Measurements from ENCODE around the gene KLHL28. TPM values are rescaled to one million over a fixed set of nuclear protein-coding genes. Genes with fewer than 3 reads are reported as not detected.
"Not testable (repeated sequence)": the region's sequence is repeated elsewhere in the genome, so short reads cannot be mapped to it uniquely, and the experiment has no call there.

KLHL28 gene
- total and polyA plus RNA-seq, 5 donors from 2014 or later, result 39.9 to 53.9 (median 49.1) TPM

- peaks cover 0 to 2% (median 0%) of the 10 kb centered on the region in 7 donors for H3K9me3 Mint-ChIP-seq
- no peak overlapping the region for H3K4me3 ChIP-seq (ENCODE audit: low read depth, low read length)
- H3K27me3 Mint-ChIP-seq, result no peaks in the 10 kb centered on the region
- H3K27me3 ChIP-seq (ENCODE audit: control insufficient read depth, insufficient read depth, low read length), result no peaks in the 10 kb centered on the region
- H3K27ac ChIP-seq (ENCODE audit: insufficient read depth, low read length, poor library complexity, severe bottlenecking), result no peak overlapping the region
- H3K4me1 ChIP-seq (ENCODE audit: control insufficient read depth, insufficient read depth, low read length, poor library complexity, severe bottlenecking), result peaks cover 11% of the 10 kb centered on the region
- H3K9me3 ChIP-seq (ENCODE audit: control insufficient read depth in 2 of 2, low read length in 2 of 2), result no peaks in the 10 kb centered on the region
- no peak for ATAC-seq (ENCODE audit: low read depth in 2 of 2)
- no peaks in the 10 kb centered on the region for H3K36me3 Mint-ChIP-seq
- peaks cover 11 to 29% (median 21%) of the 10 kb centered on the region in 4 donors for H3K4me1 Mint-ChIP-seq
- H3K36me3 ChIP-seq (ENCODE audit: control insufficient read depth, insufficient read depth, low read length), result no peaks in the 10 kb centered on the region
- peak overlapping the region in 2 of 3 donors; percentile 20 to 79 for H3K27ac Mint-ChIP-seq
- no peak for DNase-seq
- H3K4me3 Mint-ChIP-seq, result peak overlapping the region in 1 of 4 donors; percentile 21
Measured at GRCh38 chr14:44895716-44896115, 66.0 kb downstream of the KLHL28 start.

- Mint-ChIP-seq H3K27me3 (no peaks in the 10 kb centered on the region), H3K4me3 (no peak overlapping the region), H3K4me1 (peaks cover 5 to 19% (median 15%) of the 10 kb centered on the region in 4 donors), H3K9me3 (peaks cover 0 to 3% (median 0%) of the 10 kb centered on the region in 7 donors), H3K27ac (no peak overlapping the region), H3K36me3 (no peaks in the 10 kb centered on the region)
- Histone ChIP-seq H3K4me3 (ENCODE audit: low read depth, low read length) (no peak overlapping the region), H3K27me3 (ENCODE audit: control insufficient read depth, insufficient read depth, low read length) (no peaks in the 10 kb centered on the region), H3K27ac (ENCODE audit: insufficient read depth, low read length, poor library complexity, severe bottlenecking) (no peak overlapping the region), H3K4me1 (ENCODE audit: control insufficient read depth, insufficient read depth, low read length, poor library complexity, severe bottlenecking) (peaks cover 9% of the 10 kb centered on the region), H3K36me3 (ENCODE audit: control insufficient read depth, insufficient read depth, low read length) (no peaks in the 10 kb centered on the region), H3K9me3 (ENCODE audit: control insufficient read depth in 2 of 2, low read length in 2 of 2) (no peaks in the 10 kb centered on the region)
- DNase-seq (no peak), ATAC-seq (ENCODE audit: low read depth in 2 of 2) (no peak)
Measured at GRCh38 chr14:44893535-44893934, 68.2 kb downstream of the KLHL28 start.

GRCh38 chr14:44891726-44892372, 69.9 kb downstream of the KLHL28 start:
- H3K36me3 ChIP-seq (ENCODE audit: control insufficient read depth, insufficient read depth, low read length); H3K36me3 Mint-ChIP-seq; ATAC-seq (ENCODE audit: low read depth in 2 of 2): not testable (repeated sequence)

GRCh38 chr14:44889595-44890471, 71.9 kb downstream of the KLHL28 start:
- H3K4me1 Mint-ChIP-seq, result peaks cover 0 to 4% (median 2%) of the 10 kb centered on the region in 4 donors
- H3K27me3 ChIP-seq (ENCODE audit: control insufficient read depth, insufficient read depth, low read length), result no peaks in the 10 kb centered on the region
- ATAC-seq (ENCODE audit: low read depth in 2 of 2), result no peak
- H3K4me1 ChIP-seq (ENCODE audit: control insufficient read depth, insufficient read depth, low read length, poor library complexity, severe bottlenecking), result no peaks in the 10 kb centered on the region
- no peak for DNase-seq
- no peaks in the 10 kb centered on the region for H3K27me3 Mint-ChIP-seq
- no peaks in the 10 kb centered on the region for H3K9me3 ChIP-seq (ENCODE audit: control insufficient read depth in 2 of 2, low read length in 2 of 2)
- H3K4me3 ChIP-seq (ENCODE audit: low read depth, low read length), result no peak overlapping the region
- H3K36me3 ChIP-seq (ENCODE audit: control insufficient read depth, insufficient read depth, low read length), result no peaks in the 10 kb centered on the region
- H3K27ac ChIP-seq (ENCODE audit: insufficient read depth, low read length, poor library complexity, severe bottlenecking), result no peak overlapping the region
- peak overlapping the region in 2 of 3 donors; percentile 18 to 57 for H3K27ac Mint-ChIP-seq
- no peaks in the 10 kb centered on the region for H3K36me3 Mint-ChIP-seq
- peaks cover 0 to 3% (median 0%) of the 10 kb centered on the region in 7 donors for H3K9me3 Mint-ChIP-seq
- no peak overlapping the region for H3K4me3 Mint-ChIP-seq

More at GRCh38 chr14:44891726-44892372, 69.9 kb downstream of the KLHL28 start:
- H3K9me3 Mint-ChIP-seq; H3K4me1 ChIP-seq (ENCODE audit: control insufficient read depth, insufficient read depth, low read length, poor library complexity, severe bottlenecking); H3K4me1 Mint-ChIP-seq; H3K4me3 Mint-ChIP-seq; H3K4me3 ChIP-seq (ENCODE audit: low read depth, low read length); H3K27me3 Mint-ChIP-seq; H3K27me3 ChIP-seq (ENCODE audit: control insufficient read depth, insufficient read depth, low read length); H3K27ac Mint-ChIP-seq; H3K27ac ChIP-seq (ENCODE audit: insufficient read depth, low read length, poor library complexity, severe bottlenecking); H3K9me3 ChIP-seq (ENCODE audit: control insufficient read depth in 2 of 2, low read length in 2 of 2): not testable (repeated sequence)
- peak in 1 of 3 donors; percentile 24 for DNase-seq

- H3K9me3 Mint-ChIP-seq, result peaks cover 0 to 8% (median 5%) of the 10 kb centered on the region in 7 donors
- Histone ChIP-seq H3K27me3 (ENCODE audit: control insufficient read depth, insufficient read depth, low read length) (no peaks in the 10 kb centered on the region), H3K36me3 (ENCODE audit: control insufficient read depth, insufficient read depth, low read length) (no peaks in the 10 kb centered on the region), H3K4me1 (ENCODE audit: control insufficient read depth, insufficient read depth, low read length, poor library complexity, severe bottlenecking) (no peaks in the 10 kb centered on the region), H3K4me3 (ENCODE audit: low read depth, low read length) (no peak overlapping the region), H3K27ac (ENCODE audit: insufficient read depth, low read length, poor library complexity, severe bottlenecking) (no peak overlapping the region), H3K9me3 (ENCODE audit: control insufficient read depth in 2 of 2, low read length in 2 of 2) (peaks cover 4 to 9% of the 10 kb centered on the region in 2 experiments)
- ATAC-seq (ENCODE audit: low read depth in 2 of 2) (no peak), DNase-seq (no peak)
- H3K27me3 Mint-ChIP-seq, result no peaks in the 10 kb centered on the region
- H3K4me3 Mint-ChIP-seq, result no peak overlapping the region
- peaks cover 0 to 4% (median 2%) of the 10 kb centered on the region in 4 donors for H3K4me1 Mint-ChIP-seq
- H3K27ac Mint-ChIP-seq, result no peak overlapping the region
- H3K36me3 Mint-ChIP-seq, result no peaks in the 10 kb centered on the region
Measured at GRCh38 chr14:44887596-44887955, 74.2 kb downstream of the KLHL28 start.

- Histone ChIP-seq H3K9me3 (ENCODE audit: control insufficient read depth in 2 of 2, low read length in 2 of 2) (peaks cover 8 to 14% of the 10 kb centered on the region in 2 experiments), H3K4me3 (ENCODE audit: low read depth, low read length) (no peak overlapping the region), H3K4me1 (ENCODE audit: control insufficient read depth, insufficient read depth, low read length, poor library complexity, severe bottlenecking) (no peaks in the 10 kb centered on the region), H3K36me3 (ENCODE audit: control insufficient read depth, insufficient read depth, low read length) (no peaks in the 10 kb centered on the region), H3K27me3 (ENCODE audit: control insufficient read depth, insufficient read depth, low read length) (no peaks in the 10 kb centered on the region), H3K27ac (ENCODE audit: insufficient read depth, low read length, poor library complexity, severe bottlenecking) (no peak overlapping the region)
- Mint-ChIP-seq H3K36me3 (no peaks in the 10 kb centered on the region), H3K27ac (no peak overlapping the region), H3K27me3 (no peaks in the 10 kb centered on the region), H3K4me3 (no peak overlapping the region), H3K4me1 (peaks cover 0 to 4% (median 2%) of the 10 kb centered on the region in 4 donors), H3K9me3 (peaks cover 0 to 12% (median 8%) of the 10 kb centered on the region in 7 donors)
- ATAC-seq (ENCODE audit: low read depth in 2 of 2) (no peak), DNase-seq (no peak)
Measured at GRCh38 chr14:44886860-44887595, 74.7 kb downstream of the KLHL28 start.

- Mint-ChIP-seq H3K27ac (no peak overlapping the region), H3K4me3 (no peak overlapping the region), H3K27me3 (peaks cover 15% of the 10 kb centered on the region), H3K4me1 (no peaks in the 10 kb centered on the region), H3K9me3 (peaks cover 7 to 25% (median 10%) of the 10 kb centered on the region in 7 donors), H3K36me3 (no peaks in the 10 kb centered on the region)
- Histone ChIP-seq H3K4me3 (ENCODE audit: low read depth, low read length) (no peak overlapping the region), H3K27ac (ENCODE audit: insufficient read depth, low read length, poor library complexity, severe bottlenecking) (no peak overlapping the region), H3K27me3 (ENCODE audit: control insufficient read depth, insufficient read depth, low read length) (peaks cover 6% of the 10 kb centered on the region), H3K4me1 (ENCODE audit: control insufficient read depth, insufficient read depth, low read length, poor library complexity, severe bottlenecking) (no peaks in the 10 kb centered on the region), H3K36me3 (ENCODE audit: control insufficient read depth, insufficient read depth, low read length) (no peaks in the 10 kb centered on the region), H3K9me3 (ENCODE audit: control insufficient read depth in 2 of 2, low read length in 2 of 2) (peaks cover 11 to 18% of the 10 kb centered on the region in 2 experiments)
- ATAC-seq (ENCODE audit: low read depth in 2 of 2), result no peak
- no peak for DNase-seq
Measured at GRCh38 chr14:44880791-44881190, 81.0 kb downstream of the KLHL28 start.
